Measurements from ENCODE around the gene NEDD8. TPM values are rescaled to one million over a fixed set of nuclear protein-coding genes. Genes with fewer than 3 reads are reported as not detected.

Gene NEDD8
- total and polyA plus RNA-seq, 2 donors (not counting 1 experiment from before 2014, with no cell fraction given), result 86.7 to 98.5 TPM

GRCh38 chr14:24211311-24211710, 20.9 kb downstream of the NEDD8 start:
- Mint-ChIP-seq H3K9me3 (ENCODE audit: insufficient read depth) (no peaks in the 10 kb centered on the region), H3K27ac (peak overlapping the region; percentile 98), H3K4me1 (peaks cover 54% of the 10 kb centered on the region), H3K27me3 (no peaks in the 10 kb centered on the region), H3K4me3 (peak overlapping the region; percentile 93)
- Histone ChIP-seq H3K9ac (ENCODE audit: low read length) (no peak overlapping the region), H3K4me3 (ENCODE audit: control extremely low read depth in 1 of 5, extremely low read depth in 1 of 5, insufficient read depth in 1 of 5, low read depth in 2 of 5, low read length in 4 of 5) (no peak overlapping the region), H3K27me3 (replicated peaks in 1 of 4; ENCODE audit: control extremely low read depth in 1 of 4, control insufficient read depth in 3 of 4, insufficient read depth in 4 of 4, low read length in 3 of 4) (no peaks in the 10 kb centered on the region), H3K9me3 (ENCODE audit: control extremely low read depth in 1 of 3, control insufficient read depth in 2 of 3, insufficient read depth in 1 of 3, low read length in 2 of 3) (no peaks in the 10 kb centered on the region), H3K4me1 (ENCODE audit: control insufficient read depth in 2 of 2, insufficient read depth in 2 of 2, low read length in 2 of 2) (peaks cover 41 to 45% of the 10 kb centered on the region in 2 donors), H4K20me1 (ENCODE audit: control insufficient read depth, insufficient read depth, low read length, poor library complexity, severe bottlenecking) (peaks cover 7% of the 10 kb centered on the region), H2AFZ (ENCODE audit: insufficient read depth, low read depth, low read length, poor library complexity, severe bottlenecking) (no peak overlapping the region), H3K79me2 (ENCODE audit: control insufficient read depth, insufficient read depth, low read length) (peaks cover 73% of the 10 kb centered on the region), H3K4me2 (replicated peaks; ENCODE audit: low read depth, low read length, poor library complexity, severe bottlenecking) (no peak overlapping the region), H3K27ac (ENCODE audit: low read length in 2 of 2) (peak overlapping the region in 1 of 2 donors; percentile 25), H3K36me3 (replicated peaks in 1 of 2; ENCODE audit: control extremely low read depth in 1 of 2, control insufficient read depth in 1 of 2, extremely low read depth in 1 of 2, insufficient read depth in 2 of 2, low read length in 1 of 2) (peaks cover 2 to 57% of the 10 kb centered on the region in 2 experiments)
- POLR2A ChIA-PET, result interaction anchor here (1.0 to 5.3 kb wide), 2 partner anchors 16 to 64 kb away, joined by 3 to 64 read pairs; partner anchors contain the start of genes PSME2, RNF31 and TM9SF1
- CTCF ChIA-PET, result interaction anchor here (0.8 to 4.1 kb wide), 2 partner anchors 15 to 96 kb away, joined by 3 to 19 read pairs; partner anchors contain the start of gene CIDEB
- WGBS (ENCODE audit: insufficient coverage), result 95% methylated on average over 6 of the region's 6 CpGs
- no peak for ATAC-seq (ENCODE audit: low read depth)
- TF ChIP-seq CTCF (IDR thresholded peaks at IDR 0.05) (no peak), EZH2 (IDR thresholded peaks at IDR 0.05; ENCODE audit: borderline replicate concordance, insufficient read depth, low read depth, low read length, poor library complexity, severe bottlenecking) (no peak)
- no peak for DNase-seq
- intact Hi-C loops (cut with micrococcal nuclease), result loop anchor here (10.0 kb wide), 1 partner anchor 657 kb away; the partner anchor contains the start of genes THTPA and ZFHX2

GRCh38 chr14:24207625-24208024, 24.5 kb downstream of the NEDD8 start:
- Mint-ChIP-seq H3K9me3 (ENCODE audit: insufficient read depth) (no peaks in the 10 kb centered on the region), H3K4me3 (no peak overlapping the region), H3K4me1 (peaks cover 30% of the 10 kb centered on the region), H3K27ac (peak overlapping the region; percentile 82), H3K27me3 (no peaks in the 10 kb centered on the region)
- ATAC-seq (ENCODE audit: low read depth), result no peak
- Histone ChIP-seq H3K27ac (ENCODE audit: low read length in 2 of 2) (peak overlapping the region in 1 of 2 donors; percentile 20), H3K4me1 (ENCODE audit: control insufficient read depth in 2 of 2, insufficient read depth in 2 of 2, low read length in 2 of 2) (peaks cover 21% of the 10 kb centered on the region in 2 donors), H3K9ac (ENCODE audit: low read length) (no peak overlapping the region), H3K4me3 (ENCODE audit: control extremely low read depth in 1 of 5, extremely low read depth in 1 of 5, insufficient read depth in 1 of 5, low read depth in 2 of 5, low read length in 4 of 5) (no peak overlapping the region), H4K20me1 (ENCODE audit: control insufficient read depth, insufficient read depth, low read length, poor library complexity, severe bottlenecking) (peaks cover 16% of the 10 kb centered on the region), H2AFZ (ENCODE audit: insufficient read depth, low read depth, low read length, poor library complexity, severe bottlenecking) (no peak overlapping the region), H3K9me3 (ENCODE audit: control extremely low read depth in 1 of 3, control insufficient read depth in 2 of 3, insufficient read depth in 1 of 3, low read length in 2 of 3) (no peaks in the 10 kb centered on the region), H3K79me2 (ENCODE audit: control insufficient read depth, insufficient read depth, low read length) (peaks cover 80% of the 10 kb centered on the region), H3K36me3 (replicated peaks in 1 of 2; ENCODE audit: control extremely low read depth in 1 of 2, control insufficient read depth in 1 of 2, extremely low read depth in 1 of 2, insufficient read depth in 2 of 2, low read length in 1 of 2) (peaks cover 4 to 68% of the 10 kb centered on the region in 2 experiments), H3K4me2 (replicated peaks; ENCODE audit: low read depth, low read length, poor library complexity, severe bottlenecking) (no peak overlapping the region), H3K27me3 (replicated peaks in 1 of 4; ENCODE audit: control extremely low read depth in 1 of 4, control insufficient read depth in 3 of 4, insufficient read depth in 4 of 4, low read length in 3 of 4) (no peaks in the 10 kb centered on the region)
- ChIA-PET CTCF (interaction anchor here (1.7 to 2.5 kb wide), 2 partner anchors 12 to 35 kb away, joined by 4 to 9 read pairs; partner anchors contain the start of genes TINF2 and TM9SF1), POLR2A (interaction anchor here (1.3 to 1.5 kb wide), 2 partner anchors 11 to 46 kb away, joined by 3 read pairs; partner anchors contain the start of gene IRF9)
- DNase-seq, result no peak
- WGBS (ENCODE audit: insufficient coverage), result 96% methylated on average over 2 of the region's 2 CpGs
- TF ChIP-seq CTCF (IDR thresholded peaks at IDR 0.05), result no peak
- no peak for TF ChIP-seq EZH2 (IDR thresholded peaks at IDR 0.05; ENCODE audit: borderline replicate concordance, insufficient read depth, low read depth, low read length, poor library complexity, severe bottlenecking)
- intact Hi-C loops (cut with micrococcal nuclease), result no loop called here
